HG03064 (cell line): ENCODE measurements around the gene FARS2.

Experiments used
- ATAC-seq: cut with Tn5 transposase; IDR thresholded peaks from one replicate; pipeline ENCODE4 v1.9.1; 2021; ENCODE audit warnings: low read depth; ENCODE audit not compliant: unreplicated experiment

FARS2 gene

GRCh38 chr6:5412663-5413062, 151.3 kb downstream of the FARS2 start:
- ATAC-seq, result no peak

- ATAC-seq, result no peak
Observed at GRCh38 chr6:5416250-5416649, 154.9 kb downstream of the FARS2 start.

- ATAC-seq, result no peak
Observed at GRCh38 chr6:5422321-5422915, 161.1 kb downstream of the FARS2 start.

- ATAC-seq, result no peak
Observed at GRCh38 chr6:5423251-5423650, 161.9 kb downstream of the FARS2 start.

- ATAC-seq, result no peak
Observed at GRCh38 chr6:5424726-5425125, 163.4 kb downstream of the FARS2 start.

DNA sequence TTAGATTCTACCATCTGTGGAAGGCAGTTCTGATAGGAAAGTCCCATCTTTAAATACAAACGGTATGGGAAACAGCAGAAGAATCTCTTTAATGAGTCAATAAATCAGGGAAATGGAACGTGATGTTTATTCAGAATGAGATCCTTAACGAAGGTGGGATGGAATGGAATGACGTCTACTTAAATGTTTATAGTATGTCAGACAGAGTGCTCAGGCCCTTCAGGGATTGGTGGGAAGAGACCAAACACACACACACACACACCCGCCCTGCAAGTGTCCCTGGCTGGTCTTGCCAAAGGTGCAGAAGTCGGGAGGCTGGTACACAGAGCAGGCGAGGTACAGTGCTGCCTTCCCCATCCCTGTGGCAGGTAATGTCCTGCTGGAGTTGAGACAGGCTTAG, 164.0 kb downstream of the FARS2 start:
- no peak for ATAC-seq

GRCh38 chr6:5425797-5426196, 164.5 kb downstream of the FARS2 start:
- ATAC-seq, result no peak

- no peak for ATAC-seq
Observed at GRCh38 chr6:5427586-5427985, 166.3 kb downstream of the FARS2 start.

DNA sequence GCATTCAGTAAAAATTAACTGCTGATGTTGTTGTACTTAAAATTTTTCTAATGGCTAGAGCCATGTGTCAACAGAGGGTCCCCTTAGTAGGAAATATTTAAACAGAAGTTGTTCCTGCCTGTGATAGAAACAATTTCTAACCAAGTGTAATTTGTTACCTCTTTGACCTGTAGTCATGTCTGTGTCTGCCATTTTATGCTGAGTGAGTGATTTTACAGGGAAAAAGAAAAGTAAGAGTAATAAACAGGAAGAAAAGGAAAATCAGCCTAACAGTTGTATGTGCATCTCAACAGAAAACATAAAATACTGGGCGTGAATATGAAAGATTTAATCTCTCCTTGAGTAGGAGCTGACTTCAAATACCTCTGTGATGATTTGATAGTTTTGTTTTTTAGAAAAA, 172.0 kb downstream of the FARS2 start:
- no peak for ATAC-seq

DNA sequence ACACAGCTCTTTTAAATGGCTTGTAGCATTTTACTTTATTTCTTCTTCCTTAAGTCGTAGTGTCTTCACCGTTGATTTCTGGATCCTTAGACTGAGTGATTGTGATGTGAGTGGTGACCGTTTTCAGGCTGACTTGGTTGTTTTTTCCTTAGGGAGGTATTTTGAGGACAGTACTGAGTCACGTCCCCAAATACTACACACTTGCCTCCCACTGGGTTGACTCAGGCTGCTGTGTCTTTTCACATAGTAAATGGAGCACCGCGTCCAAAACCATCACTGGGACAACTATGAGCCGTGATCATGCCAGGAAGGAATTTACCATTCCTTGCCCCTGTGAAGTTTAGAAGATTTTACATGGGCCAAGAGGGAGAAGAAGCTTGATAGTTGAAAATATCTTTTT, 174.1 kb downstream of the FARS2 start:
- no peak for ATAC-seq

- ATAC-seq, result no peak
Observed at GRCh38 chr6:5438922-5439584, 177.7 kb downstream of the FARS2 start.

DNA sequence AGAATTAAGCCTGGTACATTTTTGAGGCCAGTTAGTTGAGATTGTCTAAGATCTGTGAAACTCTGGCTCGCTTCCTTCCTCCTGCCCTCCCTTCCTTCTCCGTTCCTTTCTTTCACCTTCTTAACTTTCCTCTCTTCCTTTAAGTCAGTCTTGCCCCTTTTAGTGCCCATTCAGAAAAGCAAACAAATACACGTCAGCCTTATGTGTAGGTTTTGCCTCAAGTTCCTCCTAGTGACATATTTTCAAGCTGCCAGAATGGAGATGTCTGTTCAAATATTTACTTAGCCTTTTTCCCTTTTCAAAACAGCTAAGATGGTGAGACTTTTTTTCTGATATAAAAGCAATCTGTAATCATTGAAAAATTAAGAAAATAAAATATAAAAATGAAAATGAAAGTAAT, 178.4 kb downstream of the FARS2 start:
- ATAC-seq, result no peak

DNA sequence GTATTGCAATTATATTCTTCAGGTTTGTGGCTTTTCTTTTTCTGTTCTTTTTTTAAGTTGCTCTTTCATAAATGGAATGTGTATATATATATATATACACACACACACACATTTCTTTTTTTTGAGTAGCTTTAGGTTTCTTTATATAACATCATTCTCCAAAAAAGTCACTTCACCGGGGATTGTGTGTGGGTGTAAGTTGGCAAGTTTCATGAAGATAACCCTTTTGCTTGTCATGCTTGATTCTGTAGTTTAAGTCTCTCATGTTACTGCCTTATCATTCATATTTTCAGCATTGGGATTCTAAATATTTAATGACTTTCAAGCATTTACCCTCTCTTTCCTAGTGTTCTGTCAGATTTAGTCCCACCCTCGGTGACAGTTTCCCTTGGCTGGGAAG, 181.0 kb downstream of the FARS2 start:
- no peak for ATAC-seq

DNA sequence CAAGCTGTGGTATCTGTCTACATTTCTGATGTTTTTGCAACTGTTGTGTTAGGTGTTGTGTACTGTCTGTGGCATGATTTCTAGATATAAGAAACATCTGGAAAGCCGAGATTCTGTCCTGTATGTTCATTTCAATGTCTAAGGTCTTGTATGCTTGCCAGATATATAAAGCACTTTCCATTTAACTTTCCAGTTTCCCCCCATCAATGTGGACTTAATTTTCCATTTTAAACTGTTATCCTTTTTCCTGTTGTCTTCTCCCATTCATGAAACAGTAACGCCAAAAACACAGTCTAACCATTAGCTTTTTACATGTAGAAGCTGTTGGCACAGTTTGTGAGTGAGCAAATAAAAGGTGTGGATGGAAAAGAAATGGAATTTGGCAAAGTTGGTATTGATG, 181.6 kb downstream of the FARS2 start:
- ATAC-seq, result no peak

- ATAC-seq, result no peak
Observed at GRCh38 chr6:5443491-5443890, 182.2 kb downstream of the FARS2 start.

DNA sequence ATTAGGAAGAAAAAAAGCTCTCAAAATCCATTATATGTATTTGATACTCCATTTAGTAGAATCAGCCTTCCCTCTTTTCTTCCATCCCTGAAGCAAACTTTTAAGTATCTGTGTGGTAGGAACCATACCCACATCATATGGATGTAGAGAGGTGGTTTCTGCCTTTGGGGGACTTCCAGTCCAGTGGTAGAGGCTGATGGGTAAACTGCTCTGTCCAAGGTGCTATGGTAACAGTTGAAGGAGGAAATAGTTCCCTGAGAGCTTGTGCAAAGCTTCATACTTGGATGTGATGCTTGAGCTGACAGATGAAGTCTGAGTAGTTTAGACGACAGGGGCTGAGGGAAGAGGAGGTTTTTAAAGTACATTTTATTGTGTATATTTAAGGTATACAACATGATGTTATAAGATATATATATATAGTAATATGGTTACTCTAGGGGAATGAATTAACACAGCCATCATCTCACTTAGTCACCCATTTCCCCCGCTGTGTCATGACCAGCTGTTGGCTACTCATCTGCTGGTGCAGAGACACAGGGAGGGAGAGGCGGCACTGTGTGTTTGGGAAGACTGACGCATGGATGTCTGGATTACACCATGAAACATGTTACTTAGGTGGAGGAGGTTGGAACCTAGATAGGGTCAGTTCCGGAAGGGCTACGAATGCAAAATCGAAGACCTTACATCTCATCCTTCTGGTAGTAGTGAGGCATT, 185.2 kb downstream of the FARS2 start:
- no peak for ATAC-seq

DNA sequence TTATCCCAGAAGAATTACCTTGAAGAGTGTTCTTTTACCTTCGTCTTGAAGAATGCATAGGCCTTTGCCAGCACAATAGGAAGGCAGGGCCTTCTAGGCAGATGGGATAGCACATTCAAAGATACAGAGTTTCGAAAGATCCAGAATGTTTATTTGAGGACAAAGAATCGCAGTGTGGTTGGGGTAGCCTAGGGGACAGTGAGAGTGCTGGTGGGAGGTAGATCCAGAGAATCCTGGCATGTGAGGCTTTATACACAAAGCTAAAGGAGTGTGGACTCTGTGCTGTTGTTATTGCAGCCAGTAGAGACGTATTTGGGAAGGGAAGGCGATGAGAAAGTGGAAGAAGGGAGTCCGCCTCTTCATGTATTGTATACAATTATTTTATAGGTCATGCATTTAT, 186.6 kb downstream of the FARS2 start:
- ATAC-seq, result no peak

GRCh38 chr6:5450073-5450472, 188.8 kb downstream of the FARS2 start:
- ATAC-seq, result no peak

DNA sequence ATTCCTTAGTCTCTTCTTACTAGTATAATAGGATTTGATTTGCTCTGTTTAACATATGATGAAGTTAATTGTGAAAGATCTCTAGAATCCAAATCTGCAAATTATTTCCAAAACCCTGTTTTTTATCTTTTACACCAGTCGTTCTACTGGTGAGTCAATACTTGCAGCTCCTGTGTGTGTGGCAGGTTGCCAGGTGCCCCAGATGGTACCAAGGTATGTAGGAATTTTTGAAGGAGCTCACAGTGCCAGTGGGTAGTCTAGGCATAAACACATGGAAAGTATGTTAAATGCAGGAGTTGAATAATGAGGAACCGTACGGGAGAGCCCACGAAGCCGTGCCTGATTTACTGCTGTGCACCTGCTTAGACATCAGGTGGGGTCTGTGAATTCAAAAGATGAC, 192.2 kb downstream of the FARS2 start:
- no peak for ATAC-seq

- no peak for ATAC-seq
Observed at GRCh38 chr6:5455142-5455541, 193.8 kb downstream of the FARS2 start.

DNA sequence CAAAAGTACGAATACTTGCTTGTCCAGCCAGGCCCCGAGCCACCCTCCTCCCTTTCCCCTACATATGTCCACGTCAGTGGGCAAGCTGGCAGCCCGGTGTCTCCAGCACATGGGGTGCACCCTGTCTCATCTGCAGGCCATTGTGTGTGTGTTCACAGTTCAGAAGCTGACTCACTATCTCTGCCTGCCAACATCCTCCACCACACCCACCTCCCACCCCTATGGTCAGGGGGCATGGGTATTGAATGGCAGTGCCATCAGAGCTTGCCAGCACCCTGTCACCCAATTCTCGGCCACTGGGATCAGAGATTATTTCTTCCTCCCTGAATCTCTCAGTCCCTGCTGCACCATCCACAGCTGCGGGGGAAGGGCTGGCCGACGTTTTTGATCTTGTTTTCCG, 195.7 kb downstream of the FARS2 start:
- no peak for ATAC-seq
